ENCODE measurements around the gene GPR17. TPM values are rescaled to one million over a fixed set of nuclear protein-coding genes. Genes with fewer than 3 reads are reported as not detected.

The GPR17 gene
- total RNA-seq, 1 experiment from 2014 or later: 1.0 TPM

DNA sequence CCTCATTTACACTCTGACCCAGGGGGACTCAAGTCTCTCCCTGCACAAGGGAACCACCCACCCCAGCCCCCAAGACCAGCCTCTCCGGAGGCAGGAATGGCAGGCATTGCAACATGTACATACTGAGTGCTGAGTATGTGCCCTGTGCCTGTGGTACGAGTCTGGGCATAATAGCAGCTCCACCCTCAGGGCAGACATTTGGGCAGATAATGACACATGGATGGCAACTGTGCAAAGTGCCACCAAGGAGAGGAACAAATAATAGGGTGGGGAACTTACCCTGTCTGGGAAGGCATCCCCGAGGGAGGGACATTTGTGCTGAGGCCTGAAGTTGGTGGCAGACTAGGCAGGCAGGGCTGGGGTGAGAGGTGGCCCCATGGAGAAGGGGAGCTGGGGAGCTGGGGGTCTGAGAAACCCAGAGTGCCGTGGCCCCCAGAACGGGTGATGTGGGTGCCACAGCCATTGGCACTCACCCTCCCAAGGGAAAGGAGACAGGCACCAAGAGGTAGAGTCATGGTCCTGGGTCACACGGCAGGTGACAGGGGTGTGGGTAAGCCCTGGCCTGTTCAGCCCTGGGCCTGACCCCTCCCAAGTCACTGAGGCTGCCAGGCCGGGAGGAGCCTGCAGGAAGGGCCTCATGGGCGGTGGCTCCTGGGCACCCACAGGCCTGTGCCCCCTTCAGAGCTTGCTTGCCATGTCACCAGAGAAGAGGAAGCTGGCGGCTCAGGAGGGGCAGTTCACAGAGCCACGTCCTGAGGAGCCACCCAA lies 15.7 kb upstream of the GPR17 start:
- Histone ChIP-seq H3K9me3 (ENCODE audit: low read length) (no peaks in the 10 kb centered on the region), H4K20me1 (ENCODE audit: low read length) (no peaks in the 10 kb centered on the region), H3K9me2 (replicated peaks; ENCODE audit: low read length) (no peaks in the 10 kb centered on the region), H3K9ac (ENCODE audit: low read length) (no peak overlapping the region), H3K36me3 (ENCODE audit: low read depth, low read length) (peaks cover 4% of the 10 kb centered on the region; the same call in 1 of the 2 replicates), H2AFZ (ENCODE audit: low read length) (no peak overlapping the region), H3K79me2 (ENCODE audit: low read length) (no peaks in the 10 kb centered on the region), H3K4me1 (ENCODE audit: insufficient read depth, low read length) (peaks cover 7% of the 10 kb centered on the region; the same call in 1 of the 2 replicates), H3K27me3 (ENCODE audit: low read length) (no peaks in the 10 kb centered on the region), H3F3A (ENCODE audit: low read length, unreplicated experiment) (no peaks in the 10 kb centered on the region), H3K4me3 (ENCODE audit: low read length) (no peak overlapping the region), H3K27ac (ENCODE audit: low read length) (no peak overlapping the region), H3K4me2 (ENCODE audit: low read length) (no peak overlapping the region)
- POLR2A ChIA-PET (ENCODE audit: unreplicated experiment): no interaction called here
- intact Hi-C loops (cut with micrococcal nuclease): no loop called here
- CTCF ChIA-PET: no interaction called here
- TF ChIP-seq EZH2phosphoT487 (IDR thresholded peaks at IDR 0.05; ENCODE audit: borderline replicate concordance, low read length) (no peak), EZH2 (IDR thresholded peaks at IDR 0.05; ENCODE audit: low read length, unreplicated experiment) (no peak), CTCF (conservative IDR thresholded peaks at IDR 0.05; ENCODE audit: low read depth, low read length) (no peak)
- BruUV-seq (replicated peaks): no TSS peak
- DNase-seq: no peak
- ATAC-seq: peak; percentile 7; the same call in 1 of the 2 replicates

DNA sequence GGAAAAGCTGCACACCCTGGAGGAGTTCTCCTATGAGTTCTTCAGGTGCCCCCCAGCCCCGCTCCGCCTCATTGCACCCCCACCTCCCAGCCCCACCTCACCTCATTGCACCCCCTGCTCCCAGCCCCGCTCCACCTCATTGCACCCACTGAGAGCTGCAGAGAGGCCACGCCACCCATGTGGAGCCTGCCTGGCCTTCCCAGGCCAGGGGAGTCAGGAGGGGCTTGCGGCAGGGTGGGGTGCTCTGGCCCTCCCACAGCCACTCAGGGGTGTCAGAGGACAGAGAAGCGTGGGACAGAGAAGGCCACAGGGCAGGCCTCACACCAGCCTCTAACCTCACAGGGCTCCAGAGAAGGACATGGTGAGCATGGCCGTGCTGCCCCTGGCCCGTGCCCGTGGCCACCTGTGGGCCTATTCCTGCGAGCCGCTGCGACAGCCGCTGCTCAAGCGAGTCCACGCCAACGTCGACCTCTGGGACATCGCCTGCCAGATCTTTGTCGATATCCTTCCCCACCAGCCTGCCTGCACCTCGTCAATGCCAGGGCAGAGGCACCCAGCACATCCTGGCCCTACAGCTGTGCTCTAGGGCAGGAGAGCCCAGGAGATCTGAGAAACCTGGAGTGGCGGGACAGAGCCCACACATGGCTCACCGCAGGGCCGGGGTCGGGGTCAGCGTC lies 15.0 kb upstream of the GPR17 start:
- ATAC-seq (no peak), DNase-seq (no peak)
- H3K9me3 ChIP-seq (ENCODE audit: low read length): no peaks in the 10 kb centered on the region
- intact Hi-C loops (cut with micrococcal nuclease): no loop called here
- CTCF ChIA-PET: no interaction called here
- TF ChIP-seq EZH2 (IDR thresholded peaks at IDR 0.05; ENCODE audit: low read length, unreplicated experiment): no peak
- H2AFZ ChIP-seq (ENCODE audit: low read length): no peak overlapping the region
- no TSS peak for BruUV-seq (replicated peaks)
- H3K4me2 ChIP-seq (ENCODE audit: low read length): no peak overlapping the region
- POLR2A ChIA-PET (ENCODE audit: unreplicated experiment): no interaction called here
- peaks cover 7% of the 10 kb centered on the region; the same call in 1 of the 2 replicates for H3K4me1 ChIP-seq (ENCODE audit: insufficient read depth, low read length)
- no peaks in the 10 kb centered on the region for H3F3A ChIP-seq (ENCODE audit: low read length, unreplicated experiment)
- peaks cover 4% of the 10 kb centered on the region for H3K36me3 ChIP-seq (ENCODE audit: low read depth, low read length)
- no peak overlapping the region for H3K9ac ChIP-seq (ENCODE audit: low read length)
- H3K4me3 ChIP-seq (ENCODE audit: low read length): no peak overlapping the region
- no peak overlapping the region for H3K27ac ChIP-seq (ENCODE audit: low read length)
- H3K9me2 ChIP-seq (replicated peaks; ENCODE audit: low read length): no peaks in the 10 kb centered on the region
- no peaks in the 10 kb centered on the region for H4K20me1 ChIP-seq (ENCODE audit: low read length)
- no peaks in the 10 kb centered on the region for H3K79me2 ChIP-seq (ENCODE audit: low read length)
- no peaks in the 10 kb centered on the region for H3K27me3 ChIP-seq (ENCODE audit: low read length)

GRCh38 chr2:127631541-127631996 lies 14.4 kb upstream of the GPR17 start:
- no peak for ATAC-seq
- no TSS peak for BruUV-seq (replicated peaks)

More at GRCh38 chr2:127631541-127631996, 14.4 kb upstream of the GPR17 start:
- Histone ChIP-seq H3K27ac (ENCODE audit: low read length) (no peak overlapping the region), H3K79me2 (ENCODE audit: low read length) (no peaks in the 10 kb centered on the region), H3K36me3 (ENCODE audit: low read depth, low read length) (peaks cover 4% of the 10 kb centered on the region), H2AFZ (ENCODE audit: low read length) (no peak overlapping the region), H3K9me3 (ENCODE audit: low read length) (no peaks in the 10 kb centered on the region), H3K9me2 (replicated peaks; ENCODE audit: low read length) (no peaks in the 10 kb centered on the region), H4K20me1 (ENCODE audit: low read length) (no peaks in the 10 kb centered on the region), H3F3A (ENCODE audit: low read length, unreplicated experiment) (no peaks in the 10 kb centered on the region), H3K27me3 (ENCODE audit: low read length) (no peaks in the 10 kb centered on the region), H3K4me1 (ENCODE audit: insufficient read depth, low read length) (peaks cover 7% of the 10 kb centered on the region; the same call in 1 of the 2 replicates), H3K4me3 (ENCODE audit: low read length) (no peak overlapping the region), H3K4me2 (ENCODE audit: low read length) (no peak overlapping the region), H3K9ac (ENCODE audit: low read length) (no peak overlapping the region)
- intact Hi-C loops (cut with micrococcal nuclease): no loop called here
- no peak for DNase-seq
- ChIA-PET POLR2A (ENCODE audit: unreplicated experiment) (no interaction called here), CTCF (no interaction called here)
- TF ChIP-seq CTCF (conservative IDR thresholded peaks at IDR 0.05; ENCODE audit: low read depth, low read length): no peak
- no peak for TF ChIP-seq EZH2phosphoT487 (IDR thresholded peaks at IDR 0.05; ENCODE audit: borderline replicate concordance, low read length)
- no peak for TF ChIP-seq EZH2 (IDR thresholded peaks at IDR 0.05; ENCODE audit: low read length, unreplicated experiment)

Data from PC-3 (cell line).